GM18519 (cell line): Measurements from ENCODE around the gene ARID3C.

ENCODE experiments used
- ATAC-seq: cut with Tn5 transposase; IDR thresholded peaks from one replicate; pipeline ENCODE4 v1.9.1; 2021; ENCODE audit warnings: mild to moderate bottlenecking, moderate library complexity; ENCODE audit not compliant: unreplicated experiment, low FRiP score

Gene ARID3C

GRCh38 chr9:34579808-34580163 lies 49.1 kb downstream of the ARID3C start:
- ATAC-seq = no peak

- ATAC-seq = no peak
Measured at GRCh38 chr9:34579104-34579807, 49.6 kb downstream of the ARID3C start.

GRCh38 chr9:34578241-34579103 lies 50.4 kb downstream of the ARID3C start:
- ATAC-seq = no peak

- no peak for ATAC-seq
Measured at GRCh38 chr9:34577400-34578240, 51.2 kb downstream of the ARID3C start.

- no peak for ATAC-seq
Measured at GRCh38 chr9:34576597-34577399, 52.1 kb downstream of the ARID3C start.

GRCh38 chr9:34575862-34576596 lies 52.8 kb downstream of the ARID3C start:
- no peak for ATAC-seq

GRCh38 chr9:34575241-34575640 lies 53.6 kb downstream of the ARID3C start:
- no peak for ATAC-seq

GRCh38 chr9:34574571-34574970 lies 54.3 kb downstream of the ARID3C start:
- ATAC-seq = no peak

GRCh38 chr9:34573599-34574325 lies 55.1 kb downstream of the ARID3C start:
- ATAC-seq = no peak

GRCh38 chr9:34572628-34573027 lies 56.2 kb downstream of the ARID3C start:
- ATAC-seq = no peak

- ATAC-seq = no peak
Measured at GRCh38 chr9:34572092-34572491, 56.8 kb downstream of the ARID3C start.

GRCh38 chr9:34571481-34571810 lies 57.4 kb downstream of the ARID3C start:
- ATAC-seq = no peak
